Measurements from ENCODE around the gene UPK3A.

DNA sequence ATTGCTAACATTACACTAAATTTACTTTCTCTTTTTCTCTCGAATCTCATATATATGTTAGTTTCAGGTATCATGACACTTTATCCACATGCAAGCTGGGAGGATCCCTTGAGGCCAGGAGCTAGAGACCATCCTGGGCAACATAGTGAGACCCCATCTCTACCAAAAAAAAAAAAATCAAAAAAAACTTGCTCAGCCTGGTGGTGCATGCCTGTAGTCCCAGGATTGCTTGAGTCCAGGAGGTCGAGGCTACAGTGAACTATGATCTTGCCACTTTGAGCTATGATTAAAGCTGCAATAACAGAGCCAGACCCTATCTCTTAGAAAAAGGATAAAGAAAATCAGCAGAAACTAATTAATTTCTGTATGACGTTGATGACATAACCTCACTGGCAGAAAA lies 3.7 kb upstream of the UPK3A start:
- TF ChIP-seq EZH2 (optimal IDR thresholded peaks at IDR 0.05; ENCODE audit: low read depth, low read length) (no peak), EZH2phosphoT487 (IDR thresholded peaks at IDR 0.05; ENCODE audit: low read length) (no peak)
- TF ChIP-seq, protein P1, sequence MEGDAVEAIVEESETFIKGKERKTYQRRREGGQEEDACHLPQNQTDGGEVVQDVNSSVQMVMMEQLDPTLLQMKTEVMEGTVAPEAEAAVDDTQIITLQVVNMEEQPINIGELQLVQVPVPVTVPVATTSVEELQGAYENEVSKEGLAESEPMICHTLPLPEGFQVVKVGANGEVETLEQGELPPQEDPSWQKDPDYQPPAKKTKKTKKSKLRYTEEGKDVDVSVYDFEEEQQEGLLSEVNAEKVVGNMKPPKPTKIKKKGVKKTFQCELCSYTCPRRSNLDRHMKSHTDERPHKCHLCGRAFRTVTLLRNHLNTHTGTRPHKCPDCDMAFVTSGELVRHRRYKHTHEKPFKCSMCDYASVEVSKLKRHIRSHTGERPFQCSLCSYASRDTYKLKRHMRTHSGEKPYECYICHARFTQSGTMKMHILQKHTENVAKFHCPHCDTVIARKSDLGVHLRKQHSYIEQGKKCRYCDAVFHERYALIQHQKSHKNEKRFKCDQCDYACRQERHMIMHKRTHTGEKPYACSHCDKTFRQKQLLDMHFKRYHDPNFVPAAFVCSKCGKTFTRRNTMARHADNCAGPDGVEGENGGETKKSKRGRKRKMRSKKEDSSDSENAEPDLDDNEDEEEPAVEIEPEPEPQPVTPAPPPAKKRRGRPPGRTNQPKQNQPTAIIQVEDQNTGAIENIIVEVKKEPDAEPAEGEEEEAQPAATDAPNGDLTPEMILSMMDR (IDR thresholded peaks at IDR 0.05; ENCODE audit: low read length), result no peak

Data from MM.1S (cell line).